GM18868 (cell line): ENCODE results near the gene STX10.

Experiments used
- ATAC-seq: cut with Tn5 transposase; IDR thresholded peaks from one replicate; pipeline ENCODE4 v1.9.1; 2021; ENCODE audit warnings: mild to moderate bottlenecking, moderate library complexity; ENCODE audit not compliant: unreplicated experiment

STX10 gene

GRCh38 chr19:13101590-13102415, 48.4 kb downstream of the STX10 start:
- no peak for ATAC-seq

GRCh38 chr19:13100841-13101589, 49.2 kb downstream of the STX10 start:
- no peak for ATAC-seq

- ATAC-seq: no peak
Observed at GRCh38 chr19:13100031-13100588, 50.1 kb downstream of the STX10 start.

- no peak for ATAC-seq
Observed at GRCh38 chr19:13099073-13099999, 50.8 kb downstream of the STX10 start.

- ATAC-seq: no peak
Observed at GRCh38 chr19:13098277-13099072, 51.7 kb downstream of the STX10 start.

- ATAC-seq: no peak
Observed at GRCh38 chr19:13097463-13098258, 52.5 kb downstream of the STX10 start.

GRCh38 chr19:13097033-13097462, 53.1 kb downstream of the STX10 start:
- no peak for ATAC-seq

- no peak for ATAC-seq
Observed at GRCh38 chr19:13095934-13096927, 53.9 kb downstream of the STX10 start.

GRCh38 chr19:13095393-13095784, 54.8 kb downstream of the STX10 start:
- no peak for ATAC-seq

- no peak for ATAC-seq
Observed at GRCh38 chr19:13094771-13095392, 55.3 kb downstream of the STX10 start.

GRCh38 chr19:13094106-13094504, 56.1 kb downstream of the STX10 start:
- ATAC-seq: no peak
